Measurements from ENCODE around the gene KLK4. TPM values are rescaled to one million over a fixed set of nuclear protein-coding genes. Genes with fewer than 3 reads are reported as not detected.

Gene KLK4
- total and polyA plus RNA-seq, 4 donors, result not detected

DNA sequence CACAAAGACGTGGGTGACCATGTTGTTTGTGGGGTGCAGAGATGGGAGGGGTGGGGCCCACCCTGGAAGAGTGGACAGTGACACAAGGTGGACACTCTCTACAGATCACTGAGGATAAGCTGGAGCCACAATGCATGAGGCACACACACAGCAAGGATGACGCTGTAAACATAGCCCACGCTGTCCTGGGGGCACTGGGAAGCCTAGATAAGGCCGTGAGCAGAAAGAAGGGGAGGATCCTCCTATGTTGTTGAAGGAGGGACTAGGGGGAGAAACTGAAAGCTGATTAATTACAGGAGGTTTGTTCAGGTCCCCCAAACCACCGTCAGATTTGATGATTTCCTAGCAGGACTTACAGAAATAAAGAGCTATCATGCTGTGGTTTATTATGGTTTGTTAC, 32.3 kb downstream of the KLK4 start:
- Histone ChIP-seq H3K36me3 (ENCODE audit: control insufficient read depth in 4 of 4, insufficient read depth in 3 of 4, low read depth in 1 of 4, low read length in 3 of 4) (no peaks in the 10 kb centered on the region), H3K27ac (ENCODE audit: low read depth in 1 of 2, low read length in 2 of 2) (no peak overlapping the region), H3K27me3 (ENCODE audit: control insufficient read depth in 4 of 4, insufficient read depth in 4 of 4, low read length in 3 of 4) (peaks cover 0 to 8% (median 4%) of the 10 kb centered on the region in 4 donors), H3K4me1 (ENCODE audit: control insufficient read depth in 4 of 4, insufficient read depth in 4 of 4, low read length in 3 of 4) (no peaks in the 10 kb centered on the region), H3K9ac (ENCODE audit: low read depth in 1 of 2, low read length in 2 of 2) (no peak overlapping the region), H3K9me3 (ENCODE audit: control insufficient read depth in 4 of 4, low read length in 3 of 4) (no peaks in the 10 kb centered on the region), H3K4me3 (ENCODE audit: low read depth in 1 of 3, low read length in 3 of 3) (no peak overlapping the region)
- TF ChIP-seq RAD21 (IDR thresholded peaks at IDR 0.05) (no peak), HNF4A (conservative IDR thresholded peaks at IDR 0.05) (no peak), YY1 (IDR thresholded peaks at IDR 0.05) (no peak), FOXA1 (IDR thresholded peaks at IDR 0.05) (no peak), GABPA (IDR thresholded peaks at IDR 0.05 in 1 of 2, conservative IDR thresholded peaks at IDR 0.05 in 1 of 2) (no peak), TAF1 (conservative IDR thresholded peaks at IDR 0.05) (no peak), HNF4G (IDR thresholded peaks at IDR 0.05) (no peak), RXRA (IDR thresholded peaks at IDR 0.05) (no peak), NR2F2 (IDR thresholded peaks at IDR 0.05) (no peak), FOXA2 (IDR thresholded peaks at IDR 0.05) (no peak)
- TF ChIP-seq, protein P1, sequence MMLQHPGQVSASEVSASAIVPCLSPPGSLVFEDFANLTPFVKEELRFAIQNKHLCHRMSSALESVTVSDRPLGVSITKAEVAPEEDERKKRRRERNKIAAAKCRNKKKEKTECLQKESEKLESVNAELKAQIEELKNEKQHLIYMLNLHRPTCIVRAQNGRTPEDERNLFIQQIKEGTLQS (IDR thresholded peaks at IDR 0.05), result no peak
- TF ChIP-seq, protein P2, sequence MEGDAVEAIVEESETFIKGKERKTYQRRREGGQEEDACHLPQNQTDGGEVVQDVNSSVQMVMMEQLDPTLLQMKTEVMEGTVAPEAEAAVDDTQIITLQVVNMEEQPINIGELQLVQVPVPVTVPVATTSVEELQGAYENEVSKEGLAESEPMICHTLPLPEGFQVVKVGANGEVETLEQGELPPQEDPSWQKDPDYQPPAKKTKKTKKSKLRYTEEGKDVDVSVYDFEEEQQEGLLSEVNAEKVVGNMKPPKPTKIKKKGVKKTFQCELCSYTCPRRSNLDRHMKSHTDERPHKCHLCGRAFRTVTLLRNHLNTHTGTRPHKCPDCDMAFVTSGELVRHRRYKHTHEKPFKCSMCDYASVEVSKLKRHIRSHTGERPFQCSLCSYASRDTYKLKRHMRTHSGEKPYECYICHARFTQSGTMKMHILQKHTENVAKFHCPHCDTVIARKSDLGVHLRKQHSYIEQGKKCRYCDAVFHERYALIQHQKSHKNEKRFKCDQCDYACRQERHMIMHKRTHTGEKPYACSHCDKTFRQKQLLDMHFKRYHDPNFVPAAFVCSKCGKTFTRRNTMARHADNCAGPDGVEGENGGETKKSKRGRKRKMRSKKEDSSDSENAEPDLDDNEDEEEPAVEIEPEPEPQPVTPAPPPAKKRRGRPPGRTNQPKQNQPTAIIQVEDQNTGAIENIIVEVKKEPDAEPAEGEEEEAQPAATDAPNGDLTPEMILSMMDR (IDR thresholded peaks at IDR 0.05; ENCODE audit: low read depth, low read length, missing input control), result no peak
- TF ChIP-seq, protein P3, sequence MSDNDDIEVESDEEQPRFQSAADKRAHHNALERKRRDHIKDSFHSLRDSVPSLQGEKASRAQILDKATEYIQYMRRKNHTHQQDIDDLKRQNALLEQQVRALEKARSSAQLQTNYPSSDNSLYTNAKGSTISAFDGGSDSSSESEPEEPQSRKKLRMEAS (IDR thresholded peaks at IDR 0.05), result no peak
- no peak for DNase-seq (ENCODE audit: low spot score)
- 49% methylated on average over 5 of the region's 5 CpGs for WGBS

DNA sequence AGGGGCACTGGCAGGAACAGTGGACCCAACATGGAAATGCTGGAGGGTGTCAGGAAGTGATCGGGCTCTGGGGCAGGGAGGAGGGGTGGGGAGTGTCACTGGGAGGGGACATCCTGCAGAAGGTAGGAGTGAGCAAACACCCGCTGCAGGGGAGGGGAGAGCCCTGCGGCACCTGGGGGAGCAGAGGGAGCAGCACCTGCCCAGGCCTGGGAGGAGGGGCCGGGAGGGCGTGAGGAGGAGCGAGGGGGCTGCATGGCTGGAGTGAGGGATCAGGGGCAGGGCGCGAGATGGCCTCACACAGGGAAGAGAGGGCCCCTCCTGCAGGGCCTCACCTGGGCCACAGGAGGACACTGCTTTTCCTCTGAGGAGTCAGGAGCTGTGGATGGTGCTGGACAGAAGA, 33.9 kb downstream of the KLK4 start:
- Histone ChIP-seq H3K36me3 (ENCODE audit: control insufficient read depth in 4 of 4, insufficient read depth in 3 of 4, low read depth in 1 of 4, low read length in 3 of 4) (no peaks in the 10 kb centered on the region), H3K27ac (ENCODE audit: low read depth in 1 of 2, low read length in 2 of 2) (no peak overlapping the region), H3K4me3 (ENCODE audit: low read depth in 1 of 3, low read length in 3 of 3) (no peak overlapping the region), H3K9ac (ENCODE audit: low read depth in 1 of 2, low read length in 2 of 2) (no peak overlapping the region), H3K4me1 (ENCODE audit: control insufficient read depth in 4 of 4, insufficient read depth in 4 of 4, low read length in 3 of 4) (no peaks in the 10 kb centered on the region), H3K27me3 (ENCODE audit: control insufficient read depth in 4 of 4, insufficient read depth in 4 of 4, low read length in 3 of 4) (peaks cover 0 to 8% (median 4%) of the 10 kb centered on the region in 4 donors), H3K9me3 (ENCODE audit: control insufficient read depth in 4 of 4, low read length in 3 of 4) (no peaks in the 10 kb centered on the region)
- TF ChIP-seq FOXA2 (IDR thresholded peaks at IDR 0.05) (no peak), RXRA (IDR thresholded peaks at IDR 0.05) (no peak), HNF4A (conservative IDR thresholded peaks at IDR 0.05) (no peak), JUND (IDR thresholded peaks at IDR 0.05) (no peak), NR2F2 (IDR thresholded peaks at IDR 0.05) (no peak)
- TF ChIP-seq, protein P1 (IDR thresholded peaks at IDR 0.05), result no peak
- TF ChIP-seq, protein P4, sequence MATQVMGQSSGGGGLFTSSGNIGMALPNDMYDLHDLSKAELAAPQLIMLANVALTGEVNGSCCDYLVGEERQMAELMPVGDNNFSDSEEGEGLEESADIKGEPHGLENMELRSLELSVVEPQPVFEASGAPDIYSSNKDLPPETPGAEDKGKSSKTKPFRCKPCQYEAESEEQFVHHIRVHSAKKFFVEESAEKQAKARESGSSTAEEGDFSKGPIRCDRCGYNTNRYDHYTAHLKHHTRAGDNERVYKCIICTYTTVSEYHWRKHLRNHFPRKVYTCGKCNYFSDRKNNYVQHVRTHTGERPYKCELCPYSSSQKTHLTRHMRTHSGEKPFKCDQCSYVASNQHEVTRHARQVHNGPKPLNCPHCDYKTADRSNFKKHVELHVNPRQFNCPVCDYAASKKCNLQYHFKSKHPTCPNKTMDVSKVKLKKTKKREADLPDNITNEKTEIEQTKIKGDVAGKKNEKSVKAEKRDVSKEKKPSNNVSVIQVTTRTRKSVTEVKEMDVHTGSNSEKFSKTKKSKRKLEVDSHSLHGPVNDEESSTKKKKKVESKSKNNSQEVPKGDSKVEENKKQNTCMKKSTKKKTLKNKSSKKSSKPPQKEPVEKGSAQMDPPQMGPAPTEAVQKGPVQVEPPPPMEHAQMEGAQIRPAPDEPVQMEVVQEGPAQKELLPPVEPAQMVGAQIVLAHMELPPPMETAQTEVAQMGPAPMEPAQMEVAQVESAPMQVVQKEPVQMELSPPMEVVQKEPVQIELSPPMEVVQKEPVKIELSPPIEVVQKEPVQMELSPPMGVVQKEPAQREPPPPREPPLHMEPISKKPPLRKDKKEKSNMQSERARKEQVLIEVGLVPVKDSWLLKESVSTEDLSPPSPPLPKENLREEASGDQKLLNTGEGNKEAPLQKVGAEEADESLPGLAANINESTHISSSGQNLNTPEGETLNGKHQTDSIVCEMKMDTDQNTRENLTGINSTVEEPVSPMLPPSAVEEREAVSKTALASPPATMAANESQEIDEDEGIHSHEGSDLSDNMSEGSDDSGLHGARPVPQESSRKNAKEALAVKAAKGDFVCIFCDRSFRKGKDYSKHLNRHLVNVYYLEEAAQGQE (IDR thresholded peaks at IDR 0.05), result no peak
- TF ChIP-seq, protein P3 (IDR thresholded peaks at IDR 0.05), result no peak
- no peak for DNase-seq (ENCODE audit: low spot score)
- 20% methylated on average over 8 of the region's 8 CpGs for WGBS
